ENCODE results near the gene PCDHGA6.
"Not testable (repeated sequence)": the region's sequence is repeated elsewhere in the genome, so short reads cannot be mapped to it uniquely, and the experiment has no call there.

PCDHGA6 gene

GRCh38 chr5:141373673-141374317, at the start of gene PCDHGA6:
Gene PCDHGA6, plus strand, starts transcription at chr5:141373891. Its CDS starts 193 bp downstream, at chr5:141374084.
- no peak for FAIRE-seq

- no peak for FAIRE-seq
These were observed 47.4 kb upstream of the PCDHGA6 start for GRCh38 chr5:141326088-141326854.

GRCh38 chr5:141328231-141328630, 45.5 kb upstream of the PCDHGA6 start:
- FAIRE-seq = no peak

GRCh38 chr5:141330299-141331080, 43.2 kb upstream of the PCDHGA6 start, which contains the start of gene PCDHGA1:
Gene PCDHGA1, plus strand, starts transcription at chr5:141330514.
- no peak for FAIRE-seq

- not testable (repeated sequence) for FAIRE-seq
These were observed 41.1 kb upstream of the PCDHGA6 start for GRCh38 chr5:141332571-141332970.

- no peak for FAIRE-seq
These were observed 35.0 kb upstream of the PCDHGA6 start, which contains the start of gene PCDHGA2 for GRCh38 chr5:141338538-141339306. Gene PCDHGA2, plus strand, starts transcription at chr5:141338760.

- not testable (repeated sequence) for FAIRE-seq
These were observed 32.8 kb upstream of the PCDHGA6 start for GRCh38 chr5:141340781-141341354.

- no peak for FAIRE-seq
These were observed 30.9 kb upstream of the PCDHGA6 start for GRCh38 chr5:141342773-141343172.

- no peak for FAIRE-seq
These were observed 30.3 kb upstream of the PCDHGA6 start, which contains the start of gene PCDHGA3 for GRCh38 chr5:141343242-141343952. Gene PCDHGA3, plus strand, starts transcription at chr5:141343829. Its CDS starts 205 bp downstream, at chr5:141344034.

GRCh38 chr5:141343953-141344463, 29.7 kb upstream of the PCDHGA6 start:
- no peak for FAIRE-seq

- FAIRE-seq = no peak
These were observed 28.4 kb upstream of the PCDHGA6 start for GRCh38 chr5:141345327-141345726.

GRCh38 chr5:141346017-141346416, 27.7 kb upstream of the PCDHGA6 start:
- not testable (repeated sequence) for FAIRE-seq

- FAIRE-seq = no peak
These were observed 23.6 kb upstream of the PCDHGA6 start, which contains the start of gene PCDHGB1 for GRCh38 chr5:141349917-141350619. Gene PCDHGB1, plus strand, starts transcription at chr5:141350099. Its CDS starts 162 bp downstream, at chr5:141350261.

- no peak for FAIRE-seq
These were observed 22.1 kb upstream of the PCDHGA6 start for GRCh38 chr5:141351591-141351990.

- FAIRE-seq = no peak
These were observed 18.7 kb upstream of the PCDHGA6 start, which contains the start of gene PCDHGA4 for GRCh38 chr5:141354900-141355469. Gene PCDHGA4, plus strand, starts transcription at chr5:141355021. Its CDS starts 87 bp downstream, at chr5:141355108.

GRCh38 chr5:141355641-141356040, 18.1 kb upstream of the PCDHGA6 start:
- no peak for FAIRE-seq

- no peak for FAIRE-seq
These were observed 17.6 kb upstream of the PCDHGA6 start for GRCh38 chr5:141356133-141356532.

GRCh38 chr5:141356950-141357349, 16.7 kb upstream of the PCDHGA6 start:
- FAIRE-seq = no peak

- FAIRE-seq = no peak
These were observed 13.8 kb upstream of the PCDHGA6 start, which contains the start of gene PCDHGB2 for GRCh38 chr5:141359790-141360426. Gene PCDHGB2, plus strand, starts transcription at chr5:141359994. Its CDS starts 142 bp downstream, at chr5:141360136.
